ENCODE results near the gene ZSCAN5B. TPM values are rescaled to one million over a fixed set of nuclear protein-coding genes. Genes with fewer than 3 reads are reported as not detected.
"Not testable (repeated sequence)": the region's sequence is repeated elsewhere in the genome, so short reads cannot be mapped to it uniquely, and the experiment has no call there.

Gene ZSCAN5B
- total RNA-seq, 1 donor from 2014 or later, result not detected

GRCh38 chr19:56209091-56209490, 11.5 kb upstream of the ZSCAN5B start:
- H3K4me1 Mint-ChIP-seq (ENCODE audit: unreplicated experiment), result peaks cover 3% of the 10 kb centered on the region
- no peaks in the 10 kb centered on the region for H3K36me3 Mint-ChIP-seq (ENCODE audit: low read depth, unreplicated experiment)
- no peak overlapping the region for H3K4me3 Mint-ChIP-seq (ENCODE audit: unreplicated experiment)
- no peak for TF ChIP-seq CTCF (IDR thresholded peaks at IDR 0.05; ENCODE audit: unreplicated experiment)
- DNase-seq (ENCODE audit: low spot score), result no peak
- H3K9me3 Mint-ChIP-seq (ENCODE audit: unreplicated experiment), result no peaks in the 10 kb centered on the region
- H3K27ac Mint-ChIP-seq (ENCODE audit: unreplicated experiment), result no peak overlapping the region
- H3K27me3 Mint-ChIP-seq (ENCODE audit: unreplicated experiment), result peaks cover 1% of the 10 kb centered on the region

- H3K9me3 Mint-ChIP-seq (ENCODE audit: unreplicated experiment); H3K27ac Mint-ChIP-seq (ENCODE audit: unreplicated experiment); H3K4me3 Mint-ChIP-seq (ENCODE audit: unreplicated experiment); H3K4me1 Mint-ChIP-seq (ENCODE audit: unreplicated experiment); H3K36me3 Mint-ChIP-seq (ENCODE audit: low read depth, unreplicated experiment); DNase-seq (ENCODE audit: low spot score); H3K27me3 Mint-ChIP-seq (ENCODE audit: unreplicated experiment): not testable (repeated sequence)
Observed at GRCh38 chr19:56207581-56207980, 10.0 kb upstream of the ZSCAN5B start.

- no peak for DNase-seq (ENCODE audit: low spot score)
- no peak within 1 kb of the TSS for H3K4me3 Mint-ChIP-seq (ENCODE audit: unreplicated experiment)
- H3K27me3 Mint-ChIP-seq (ENCODE audit: unreplicated experiment), result no peaks in the 10 kb centered on the region
- no peaks in the 10 kb centered on the region for H3K9me3 Mint-ChIP-seq (ENCODE audit: unreplicated experiment)
- H3K4me1 Mint-ChIP-seq (ENCODE audit: unreplicated experiment), result no peaks in the 10 kb centered on the region
- no peaks in the 10 kb centered on the region for H3K36me3 Mint-ChIP-seq (ENCODE audit: low read depth, unreplicated experiment)
- no peak for TF ChIP-seq CTCF (IDR thresholded peaks at IDR 0.05; ENCODE audit: unreplicated experiment)
- H3K27ac Mint-ChIP-seq (ENCODE audit: unreplicated experiment), result no peak within 1 kb of the TSS
Observed at GRCh38 chr19:56201973-56202372, 4.4 kb upstream of the ZSCAN5B start, which contains the start of gene ZSCAN5C. Gene ZSCAN5C, plus strand, starts transcription at chr19:56202273. Its CDS starts 3,641 bp downstream, at chr19:56205914.

- Mint-ChIP-seq H3K4me3 (ENCODE audit: unreplicated experiment) (no peak overlapping the region), H3K9me3 (ENCODE audit: unreplicated experiment) (no peaks in the 10 kb centered on the region), H3K27ac (ENCODE audit: unreplicated experiment) (no peak overlapping the region), H3K36me3 (ENCODE audit: low read depth, unreplicated experiment) (no peaks in the 10 kb centered on the region), H3K4me1 (ENCODE audit: unreplicated experiment) (no peaks in the 10 kb centered on the region), H3K27me3 (ENCODE audit: unreplicated experiment) (no peaks in the 10 kb centered on the region)
- no peak for TF ChIP-seq CTCF (IDR thresholded peaks at IDR 0.05; ENCODE audit: unreplicated experiment)
- no peak for DNase-seq (ENCODE audit: low spot score)
Observed at GRCh38 chr19:56199687-56200086, 2.1 kb upstream of the ZSCAN5B start.

- H3K4me3 Mint-ChIP-seq (ENCODE audit: unreplicated experiment), result no peak overlapping the region
- no peak for DNase-seq (ENCODE audit: low spot score)
- no peaks in the 10 kb centered on the region for H3K4me1 Mint-ChIP-seq (ENCODE audit: unreplicated experiment)
- no peaks in the 10 kb centered on the region for H3K36me3 Mint-ChIP-seq (ENCODE audit: low read depth, unreplicated experiment)
- no peak for TF ChIP-seq CTCF (IDR thresholded peaks at IDR 0.05; ENCODE audit: unreplicated experiment)
- no peak overlapping the region for H3K27ac Mint-ChIP-seq (ENCODE audit: unreplicated experiment)
- H3K27me3 Mint-ChIP-seq (ENCODE audit: unreplicated experiment), result peaks cover 4% of the 10 kb centered on the region
- H3K9me3 Mint-ChIP-seq (ENCODE audit: unreplicated experiment), result no peaks in the 10 kb centered on the region
Observed at GRCh38 chr19:56193981-56194640, 3.5 kb downstream of the ZSCAN5B start.
